A673 (cell line): Measurements from ENCODE around the gene DCTN5. TPM values are rescaled to one million over a fixed set of nuclear protein-coding genes. Genes with fewer than 3 reads are reported as not detected.
"Not testable (repeated sequence)": the region's sequence is repeated elsewhere in the genome, so short reads cannot be mapped to it uniquely, and the experiment has no call there.

Experiments used
- BruUV-seq: library from RNA; stranded (reverse); fragments of 400-500 nt; replicated peaks from 2 replicates; lab custom pipeline; 2021; lab: Mats Ljungman, UMichigan
- CTCF ChIA-PET: fragments of 300-600 bp; sonication (Branson Sonifier 250); formaldehyde crosslinking; loops from one replicate; lab custom pipeline; 2022; ENCODE audit warnings: antibody characterized with exemption; lab: Charles Lee
- POLR2A ChIA-PET: fragments of 300-600 bp; sonication (Branson Sonifier 250); formaldehyde crosslinking; loops from one replicate; lab custom pipeline; 2022; ENCODE audit warnings: antibody characterized with exemption; ENCODE audit not compliant: low non-redundant PET; lab: Charles Lee
- DNase-seq: peaks from one replicate; pipeline ENCODE4 v3.0.0-alpha.2; 2015; ENCODE audit warnings: low spot score
- H3K27ac ChIP-seq: fragments of 200-600 bp; sonication (generic); 2 replicates; pipeline ENCODE4 v1.5.1; 2016; ENCODE audit warnings: mixed run types, low read depth, mild to moderate bottlenecking, mixed read lengths, antibody characterized with exemption, low read length; ENCODE audit not compliant: poor library complexity, severe bottlenecking
- H3K27me3 ChIP-seq: fragments of 200-600 bp; sonication (generic); replicated peaks from 2 replicates; pipeline ENCODE4 v1.6.1; 2017; ENCODE audit warnings: mixed run types, low read depth, mild to moderate bottlenecking, mixed read lengths, antibody characterized with exemption, low read length; ENCODE audit not compliant: insufficient read depth, poor library complexity
- H3K36me3 ChIP-seq: fragments of 200-600 bp; sonication (generic); 2 replicates; pipeline ENCODE4 v1.6.1; 2016; ENCODE audit warnings: mixed run types, mild to moderate bottlenecking, mixed read lengths, antibody characterized with exemption, low read length; ENCODE audit not compliant: insufficient read depth, poor library complexity, severe bottlenecking
- H3K4me1 ChIP-seq: fragments of 200-600 bp; sonication (generic); 2 replicates; pipeline ENCODE4 v1.6.1; 2017; ENCODE audit warnings: mixed run types, mild to moderate bottlenecking, mixed read lengths, antibody characterized with exemption, low read length; ENCODE audit not compliant: insufficient read depth, poor library complexity, severe bottlenecking
- H3K4me3 ChIP-seq: fragments of 200-600 bp; sonication (generic); 2 replicates; pipeline ENCODE4 v1.5.1; 2016; ENCODE audit warnings: low read depth, mixed run types, mild to moderate bottlenecking, mixed read lengths, low read length; ENCODE audit not compliant: poor library complexity, severe bottlenecking
- H3K9me3 ChIP-seq: fragments of 200-600 bp; sonication (generic); 2 replicates; pipeline ENCODE4 v1.6.1; 2016; ENCODE audit warnings: mixed run types, low read depth, mild to moderate bottlenecking, mixed read lengths, antibody characterized with exemption, low read length; ENCODE audit not compliant: poor library complexity, severe bottlenecking
- CTCF ChIP-seq: fragments of 300-800, 200-600 bp; sonication (generic); conservative IDR thresholded peaks from 2 replicates; pipeline ENCODE4 v1.5.1; 2017; ENCODE audit warnings: low read depth, mild to moderate bottlenecking, antibody characterized with exemption, low read length, moderate library complexity, mixed read lengths
- EZH2 ChIP-seq: fragments of 200-600 bp; sonication (generic); IDR thresholded peaks from 2 replicates; pipeline ENCODE4 v1.6.1; 2017; ENCODE audit warnings: borderline replicate concordance, low read depth, mild to moderate bottlenecking, mixed read lengths, antibody characterized with exemption, low read length; ENCODE audit not compliant: poor library complexity, severe bottlenecking
- intact Hi-C: fragments of 100-400 bp; cut with micrococcal nuclease; formaldehyde crosslinking; loops from one replicate; pipeline ENCODE4 v1.10.0; 2022; ENCODE audit not compliant: unreplicated experiment
- total RNA-seq: library from RNA; stranded (reverse); gene quantifications from 2 replicates; pipeline ENCODE4 v1.2.3, GENCODE V29; 2021

DCTN5 gene
- total RNA-seq, 1 experiment from 2014 or later: 95.1 TPM

GRCh38 chr16:23712976-23713375 lies 71.7 kb downstream of the DCTN5 start, which contains the start of gene ERN2:
TSS of gene ERN2 (minus strand) at chr16:23713222. CDS start at chr16:23713187, 35 bp downstream.
- Histone ChIP-seq H3K27ac (no peak within 1 kb of the TSS), H3K4me3 (no peak within 1 kb of the TSS), H3K4me1 (no peaks in the 10 kb centered on the region), H3K36me3 (no peaks in the 10 kb centered on the region), H3K27me3 (peaks cover 7% of the 10 kb centered on the region), H3K9me3 (peaks cover 4% of the 10 kb centered on the region)
- no peak for TF ChIP-seq CTCF
- TF ChIP-seq EZH2: no peak
- CTCF ChIA-PET: no interaction called here
- intact Hi-C loops: no loop called here
- POLR2A ChIA-PET: no interaction called here
- BruUV-seq: no TSS peak
- no peak for DNase-seq

DNA sequence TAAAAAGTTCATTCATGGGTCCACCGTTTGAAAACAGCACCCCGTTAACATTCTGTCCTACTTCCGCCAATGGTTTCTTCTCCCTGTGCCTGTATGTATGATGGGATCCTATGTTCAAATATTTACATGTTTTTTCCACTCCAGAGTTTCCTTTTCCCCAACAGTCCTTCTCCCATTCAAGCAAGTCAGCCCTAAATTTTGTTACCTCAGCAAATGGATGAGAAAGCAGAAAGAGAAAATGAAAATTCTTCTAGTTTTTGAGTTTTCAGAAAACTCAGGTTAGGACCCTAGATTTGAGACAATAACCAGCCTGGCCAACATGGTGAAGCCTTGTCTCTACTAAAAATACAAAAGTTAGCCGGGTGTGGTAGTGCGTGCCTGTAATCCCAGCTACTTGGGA lies 75.2 kb downstream of the DCTN5 start:
- Histone ChIP-seq H3K27me3 (peaks cover 7% of the 10 kb centered on the region), H3K9me3 (no peaks in the 10 kb centered on the region), H3K4me1 (no peaks in the 10 kb centered on the region), H3K36me3 (no peaks in the 10 kb centered on the region), H3K4me3 (no peak overlapping the region), H3K27ac (no peak overlapping the region)
- CTCF ChIA-PET: no interaction called here
- POLR2A ChIA-PET: no interaction called here
- TF ChIP-seq CTCF (no peak), EZH2 (no peak)
- BruUV-seq: no TSS peak
- DNase-seq: no peak
- intact Hi-C loops: no loop called here

DNA sequence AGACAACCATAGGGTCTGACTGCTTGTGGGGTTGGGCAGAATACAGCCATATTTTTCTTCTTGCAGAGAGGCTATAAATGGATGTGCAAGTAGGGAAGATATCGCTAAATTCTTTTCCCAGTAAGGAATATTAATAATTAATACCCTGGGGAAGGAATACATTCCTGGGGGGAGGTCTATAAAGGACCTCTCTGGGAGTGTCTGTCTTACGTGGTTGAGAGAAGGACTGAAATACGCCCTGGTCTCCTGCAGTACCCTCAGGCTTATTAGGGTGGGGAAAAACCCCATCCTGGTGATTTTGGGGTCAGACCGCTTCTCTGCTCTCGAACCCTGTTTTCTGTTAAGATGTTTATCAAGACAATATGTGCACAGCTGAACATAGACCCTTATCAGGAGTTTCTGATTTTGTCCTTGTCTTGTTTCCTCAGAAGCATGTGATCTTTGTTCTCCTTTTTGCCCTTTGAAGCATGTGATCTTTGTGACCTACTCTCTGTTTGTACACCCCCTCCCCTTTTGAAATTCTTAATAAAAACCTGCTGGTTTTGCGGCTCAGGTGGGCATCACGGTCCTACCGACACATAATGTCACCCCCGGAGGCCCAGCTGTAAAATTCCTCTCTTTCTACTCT lies 81.5 kb downstream of the DCTN5 start:
- H3K9me3 ChIP-seq, H3K36me3 ChIP-seq, CTCF ChIA-PET, H3K4me3 ChIP-seq, DNase-seq, H3K4me1 ChIP-seq, intact Hi-C loops, H3K27me3 ChIP-seq, POLR2A ChIA-PET, BruUV-seq, H3K27ac ChIP-seq: not testable (repeated sequence)
